ENCODE measurements around the gene SLX9.
"Not testable (repeated sequence)": the region's sequence is repeated elsewhere in the genome, so short reads cannot be mapped to it uniquely, and the experiment has no call there.

Gene SLX9

GRCh38 chr21:44902268-44903049, 37.4 kb upstream of the SLX9 start:
- in situ Hi-C loops (cut with HindIII; ENCODE audit: low sequenced_read_pairs): no loop called here

DNA sequence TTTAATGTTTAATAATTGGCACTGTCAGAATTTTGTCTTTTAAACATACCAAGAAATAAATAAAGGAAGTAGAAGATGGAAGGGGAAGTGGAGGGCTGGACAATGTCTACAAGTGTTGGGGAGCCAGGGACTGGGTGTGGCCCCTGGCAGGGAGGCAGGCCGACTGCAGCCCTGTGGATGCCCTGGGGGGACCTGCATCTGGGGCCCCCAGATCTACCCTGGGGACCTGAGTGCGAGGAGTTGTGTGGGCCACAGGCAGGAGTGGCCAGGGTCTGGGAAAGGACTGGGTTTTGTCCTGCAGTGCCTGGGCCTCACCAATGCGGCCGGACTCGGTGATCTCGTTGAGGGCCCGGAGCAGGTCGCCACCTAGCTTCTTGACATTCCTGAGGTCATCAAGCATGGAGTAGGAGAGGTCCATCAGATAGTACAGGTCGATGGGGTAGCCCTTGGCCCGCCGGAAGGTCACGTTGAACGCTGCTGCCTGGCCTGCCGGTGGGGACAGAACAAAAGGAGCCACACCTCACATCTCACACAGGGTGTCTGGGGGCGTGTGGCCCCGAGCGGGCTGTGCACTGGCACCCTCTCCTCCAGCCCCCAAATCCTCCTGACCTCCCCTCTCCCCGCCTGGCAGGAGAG, 36.7 kb upstream of the SLX9 start:
- in situ Hi-C loops (cut with HindIII; ENCODE audit: low sequenced_read_pairs): no loop called here

GRCh38 chr21:44903689-44904088, 36.1 kb upstream of the SLX9 start:
- in situ Hi-C loops (cut with HindIII; ENCODE audit: low sequenced_read_pairs): no loop called here

DNA sequence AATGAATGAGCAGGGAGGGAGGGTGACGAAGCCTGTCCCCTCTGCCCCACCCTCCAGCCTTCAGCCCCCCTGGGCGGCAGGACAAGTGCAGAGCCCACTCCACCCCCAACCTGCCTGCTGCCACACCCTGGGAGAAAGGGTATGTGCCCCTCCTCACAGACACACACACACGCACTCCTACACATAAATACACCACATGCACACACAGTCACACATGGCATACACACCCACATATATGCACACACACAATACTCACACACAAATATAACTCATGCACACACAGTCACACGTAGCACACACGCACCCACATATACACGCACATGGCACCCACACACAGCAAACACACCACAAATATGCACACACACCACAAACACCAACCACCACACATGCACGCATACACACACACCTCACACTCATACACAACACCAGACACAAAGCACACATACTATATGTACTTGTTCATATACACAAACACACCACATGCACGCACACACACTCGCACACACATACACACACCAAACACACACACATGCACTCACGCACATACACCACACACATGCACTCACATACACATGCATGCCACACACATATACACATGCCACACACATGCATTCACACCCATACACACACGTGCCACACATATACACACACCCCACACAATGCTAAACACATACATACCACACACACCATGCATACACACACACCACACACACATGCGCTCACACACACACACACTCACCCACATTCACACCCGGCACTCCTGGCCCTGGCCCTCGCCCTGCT, 35.5 kb upstream of the SLX9 start:
- in situ Hi-C loops (cut with HindIII; ENCODE audit: low sequenced_read_pairs): no loop called here

GRCh38 chr21:44905016-44905727, 34.7 kb upstream of the SLX9 start:
- in situ Hi-C loops (cut with HindIII; ENCODE audit: low sequenced_read_pairs): no loop called here

GRCh38 chr21:44905728-44906090, 34.1 kb upstream of the SLX9 start:
- in situ Hi-C loops (cut with HindIII; ENCODE audit: low sequenced_read_pairs): no loop called here

GRCh38 chr21:44907225-44907965, 32.4 kb upstream of the SLX9 start:
- in situ Hi-C loops (cut with HindIII; ENCODE audit: low sequenced_read_pairs): no loop called here

DNA sequence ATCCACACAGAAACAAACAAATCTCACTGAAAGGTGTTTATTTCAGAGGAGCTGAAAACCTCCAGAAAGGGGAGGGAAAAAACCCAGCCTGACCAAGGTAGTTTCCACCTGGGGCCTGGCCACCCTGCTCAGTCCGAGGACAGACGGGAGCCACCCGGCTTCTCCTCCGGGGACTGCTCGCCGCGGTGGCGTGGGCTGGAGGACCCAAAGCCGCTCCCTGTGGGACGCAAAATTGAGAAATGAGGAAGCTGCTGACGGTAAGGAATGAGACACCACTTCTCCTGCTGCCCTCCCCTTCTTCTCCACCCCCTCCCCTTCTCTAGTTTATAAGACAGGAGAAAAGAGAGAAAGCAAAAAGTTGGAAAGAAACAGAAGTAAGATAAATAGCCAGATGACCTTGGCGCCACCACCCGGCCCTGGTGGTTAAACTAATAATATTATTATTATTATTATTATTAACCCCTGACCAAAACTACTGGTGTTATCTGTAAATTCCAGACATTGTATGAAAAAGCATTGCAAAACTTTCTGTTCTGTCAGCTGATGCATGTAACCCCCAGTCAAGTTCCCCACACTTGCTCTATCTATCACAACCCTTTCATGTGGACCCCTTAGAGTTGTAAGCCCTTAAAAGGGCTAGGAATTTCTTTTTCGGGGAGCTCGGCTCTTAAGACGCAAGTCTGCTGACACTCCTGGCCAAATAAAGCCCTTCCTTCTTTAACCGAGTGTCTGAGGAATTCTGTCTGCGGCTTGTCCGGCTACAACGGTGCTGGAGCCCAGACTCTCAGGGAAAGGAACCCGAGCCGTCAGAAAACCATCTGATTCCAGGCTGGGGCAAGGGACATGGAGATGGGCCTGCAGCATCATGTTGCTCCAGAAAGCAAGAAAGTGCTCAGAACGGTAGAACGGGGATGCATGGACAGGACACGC, 31.6 kb upstream of the SLX9 start:
- in situ Hi-C loops (cut with HindIII; ENCODE audit: low sequenced_read_pairs): no loop called here

GRCh38 chr21:44908908-44909307, 30.9 kb upstream of the SLX9 start:
- in situ Hi-C loops (cut with HindIII; ENCODE audit: low sequenced_read_pairs): no loop called here

GRCh38 chr21:44909719-44910118, 30.1 kb upstream of the SLX9 start:
- in situ Hi-C loops (cut with HindIII; ENCODE audit: low sequenced_read_pairs): no loop called here

DNA sequence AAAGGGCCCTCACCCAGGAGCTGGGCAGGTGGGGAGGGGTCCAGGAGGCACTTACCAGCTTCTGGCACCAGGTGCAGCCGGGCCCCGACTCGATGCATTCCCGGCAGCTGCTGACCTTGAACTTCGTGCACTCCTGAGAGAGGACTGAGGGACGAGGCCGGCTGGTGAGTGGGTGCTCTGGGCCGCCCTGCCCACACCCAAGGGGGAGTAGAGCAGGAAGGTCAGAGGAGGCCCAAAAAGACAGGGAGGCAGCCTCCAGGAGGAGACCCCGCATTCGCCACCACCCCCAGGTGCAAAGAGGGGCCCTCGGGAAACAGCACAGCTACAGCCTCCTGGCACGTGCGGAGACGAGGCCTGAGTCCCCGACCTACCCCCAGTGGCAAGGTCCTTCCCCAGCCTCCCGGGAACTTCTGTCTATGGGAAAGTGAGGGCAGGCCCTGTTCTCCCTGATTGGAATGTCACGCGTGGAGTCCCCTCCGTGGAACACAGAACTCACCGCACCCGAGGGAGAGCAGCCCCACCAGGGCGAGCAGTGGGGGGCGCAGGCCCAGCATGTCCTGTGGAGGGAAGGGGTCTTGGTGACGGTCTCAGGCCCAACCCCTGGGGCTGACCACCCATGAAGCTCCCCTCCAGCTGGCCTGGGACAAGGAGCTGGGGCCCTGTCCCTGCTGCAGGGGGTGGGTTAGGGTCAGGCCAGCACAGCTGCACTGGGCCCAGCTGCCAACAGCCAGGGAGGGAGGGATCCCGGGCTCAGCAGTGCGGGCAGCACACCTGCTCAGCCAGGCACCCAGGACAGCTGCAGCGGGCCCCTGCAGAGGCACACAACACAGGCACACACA, 29.4 kb upstream of the SLX9 start:
- in situ Hi-C loops (cut with HindIII; ENCODE audit: low sequenced_read_pairs): no loop called here

DNA sequence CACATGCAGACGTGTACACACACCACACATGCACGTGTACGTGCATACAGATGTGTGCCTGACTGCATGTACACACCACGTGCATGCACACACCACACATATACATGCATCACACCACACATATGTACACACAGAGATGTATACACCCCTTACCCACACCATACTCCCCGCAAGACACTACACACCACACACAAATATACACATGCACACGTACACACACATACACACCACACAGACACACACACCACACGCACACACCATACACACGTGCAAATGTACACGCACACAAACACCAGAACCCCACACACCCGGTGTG, 28.8 kb upstream of the SLX9 start:
- in situ Hi-C loops (cut with HindIII; ENCODE audit: low sequenced_read_pairs): no loop called here

GRCh38 chr21:44911384-44912157, 28.3 kb upstream of the SLX9 start:
- in situ Hi-C loops (cut with HindIII; ENCODE audit: low sequenced_read_pairs): no loop called here

DNA sequence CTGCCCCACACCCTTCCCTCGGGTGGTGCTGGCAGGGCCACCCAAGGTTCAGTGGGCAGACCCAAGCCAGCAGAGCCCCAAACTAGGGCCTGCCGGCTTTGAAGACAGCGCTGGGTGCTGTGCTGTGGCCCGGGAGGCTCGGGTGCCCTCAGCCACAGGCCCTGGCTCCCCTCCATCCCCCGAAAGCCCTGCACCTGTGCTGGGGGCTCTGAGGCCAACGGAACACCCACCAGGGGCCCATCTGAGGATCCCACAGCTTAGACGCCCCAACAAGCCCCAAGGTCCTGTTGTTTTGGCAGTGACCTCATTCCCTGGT, 27.7 kb upstream of the SLX9 start:
- in situ Hi-C loops (cut with HindIII; ENCODE audit: low sequenced_read_pairs): no loop called here

DNA sequence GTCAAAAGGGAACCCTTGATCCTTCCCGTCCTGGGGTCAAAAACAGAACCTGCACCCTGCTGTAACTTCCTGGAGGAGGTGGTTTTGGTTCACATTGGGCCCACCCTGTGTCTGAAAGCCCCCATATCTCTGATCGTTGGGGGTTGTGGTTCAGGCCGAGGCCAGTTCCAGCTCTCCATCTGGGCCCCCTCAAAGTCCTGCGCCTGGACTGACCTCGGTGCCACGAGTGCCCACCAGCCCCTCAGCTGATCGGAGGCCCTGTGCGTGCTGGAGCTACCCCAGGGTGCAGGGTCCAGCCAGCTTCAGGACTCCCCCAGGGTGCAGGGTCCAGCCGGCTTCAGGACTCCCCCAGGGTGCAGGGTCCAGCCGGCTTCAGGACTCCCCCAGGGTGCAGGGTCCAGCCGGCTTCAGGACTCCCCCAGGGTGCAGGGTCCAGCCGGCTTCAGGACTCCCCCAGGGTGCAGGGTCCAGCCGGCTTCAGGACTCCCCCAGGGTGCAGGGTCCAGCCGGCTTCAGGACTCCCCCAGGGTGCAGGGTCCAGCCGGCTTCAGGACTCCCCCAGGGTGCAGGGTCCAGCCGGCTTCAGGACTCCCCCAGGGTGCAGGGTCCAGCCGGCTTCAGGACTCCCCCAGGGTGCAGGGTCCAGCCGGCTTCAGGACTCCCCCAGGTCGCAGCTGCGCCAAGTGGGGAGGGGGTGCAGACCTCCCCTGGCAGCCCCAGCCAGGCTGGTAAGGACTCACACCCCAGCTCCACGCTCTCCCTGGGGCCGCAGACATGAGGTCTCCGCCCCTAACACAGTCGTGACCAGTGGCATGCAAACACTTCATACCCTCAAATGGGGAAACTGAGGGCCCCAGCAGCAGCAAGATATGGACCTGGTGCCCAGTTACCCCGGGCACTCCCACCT, 27.1 kb upstream of the SLX9 start:
- in situ Hi-C loops (cut with HindIII; ENCODE audit: low sequenced_read_pairs): not testable (repeated sequence)

DNA sequence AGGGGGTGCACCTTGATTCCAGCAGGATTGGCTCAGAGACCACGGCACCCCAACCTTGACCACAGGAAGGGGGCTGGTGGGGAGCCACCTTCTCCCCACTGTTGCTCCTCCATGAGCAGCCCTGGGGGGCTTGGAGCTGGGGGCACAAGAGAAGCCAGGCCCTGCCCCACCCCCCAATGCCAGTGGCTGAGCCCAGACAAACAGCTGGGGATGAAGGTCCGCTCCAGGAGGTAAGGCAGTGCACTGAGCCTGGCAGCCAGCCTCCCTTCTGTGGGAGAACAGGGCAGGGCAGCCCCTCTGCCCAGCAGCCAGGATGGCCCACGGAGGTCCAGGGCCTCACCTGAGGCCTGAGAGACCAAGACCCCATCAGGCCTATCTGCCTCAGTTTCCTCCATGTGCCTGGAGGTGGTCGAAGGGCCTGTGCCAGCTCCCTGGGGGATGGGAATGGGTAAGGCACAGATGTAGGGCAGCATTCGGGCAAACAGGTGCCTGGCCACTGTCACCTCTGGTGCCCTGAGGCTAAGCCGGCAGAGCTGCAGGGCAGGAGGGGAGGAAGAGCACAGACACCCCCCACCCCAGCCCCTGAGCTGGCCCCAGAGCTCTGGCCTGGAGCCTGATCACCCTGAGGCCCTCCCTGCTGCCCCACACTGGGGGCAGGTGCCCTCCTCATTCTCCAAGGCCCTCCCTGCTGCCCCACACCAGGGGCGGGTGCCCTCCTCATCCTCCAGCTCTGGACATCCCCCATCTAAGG, 26.2 kb upstream of the SLX9 start:
- in situ Hi-C loops (cut with HindIII; ENCODE audit: low sequenced_read_pairs): no loop called here

All from DLD1 (cell line).